Panc1 (cell line): ENCODE measurements around the gene CAMKMT. TPM values are rescaled to one million over a fixed set of nuclear protein-coding genes. Genes with fewer than 3 reads are reported as not detected.

Source experiments
- ATAC-seq: fragments of 200-7000 bp; cut with Tn5 transposase; 2 replicates; pipeline ENCODE4 v1.9.1; 2020; ENCODE audit warnings: mild to moderate bottlenecking, moderate library complexity
- BruUV-seq: library from RNA; stranded (reverse); fragments of 400-500 nt; replicated peaks from 2 replicates; lab custom pipeline; 2021; lab: Mats Ljungman, UMichigan
- CTCF ChIA-PET: fragments of 300-600 bp; sonication (Branson Sonifier 250); formaldehyde crosslinking; loops from one replicate; lab custom pipeline; 2022; ENCODE audit warnings: antibody characterized with exemption; lab: Charles Lee
- POLR2A ChIA-PET: fragments of 300-600 bp; sonication (Branson Sonifier 250); formaldehyde crosslinking; loops from one replicate; lab custom pipeline; 2022; ENCODE audit warnings: antibody characterized with exemption; lab: Charles Lee
- DNase-seq: peaks from one replicate; pipeline ENCODE4 v3.0.0-alpha.2; 2010; ENCODE audit warnings: low read depth, low spot score
- H3K27ac ChIP-seq: 2 replicates; pipeline ENCODE4 v1.5.1; 2011; ENCODE audit warnings: mild to moderate bottlenecking, low read length, inconsistent platforms
- H3K27me3 ChIP-seq: fragments of 200-500 bp; sonication (Bioruptor generic); 2 replicates; pipeline ENCODE4 v1.6.0; 2014; ENCODE audit warnings: low read length, inconsistent platforms; ENCODE audit not compliant: control insufficient read depth, insufficient read depth
- H3K36me3 ChIP-seq: fragments of 200-500 bp; sonication (Bioruptor generic); 2 replicates; pipeline ENCODE4 v1.5.1; 2014; ENCODE audit warnings: inconsistent platforms, mild to moderate bottlenecking, low read length, moderate library complexity; ENCODE audit not compliant: control insufficient read depth, insufficient read depth
- H3K4me1 ChIP-seq: 2 replicates; pipeline ENCODE4 v1.5.1; 2011; ENCODE audit warnings: inconsistent platforms, mild to moderate bottlenecking, low read length, moderate library complexity; ENCODE audit not compliant: control insufficient read depth, insufficient read depth
- H3K4me3 ChIP-seq, 2 experiments: 2 replicates each; pipeline ENCODE4 v1.5.1; 2011 to 2012; ENCODE audit warnings: low read depth in 2 of 2, low read length in 2 of 2, mild to moderate bottlenecking in 2 of 2, inconsistent platforms in 1 of 2, moderate library complexity in 1 of 2
- H3K9me3 ChIP-seq: fragments of 200-500 bp; sonication (Bioruptor generic); 2 replicates; pipeline ENCODE4 v1.5.1; 2014; ENCODE audit warnings: low read depth, mild to moderate bottlenecking, inconsistent platforms, low read length, moderate library complexity; ENCODE audit not compliant: control insufficient read depth, insufficient read depth
- POLR2AphosphoS5 ChIP-seq: IDR thresholded peaks from 2 replicates; pipeline ENCODE4 v1.6.1; 2012; ENCODE audit warnings: mild to moderate bottlenecking, low read depth, low read length, moderate library complexity
- SIN3A ChIP-seq: IDR thresholded peaks from 2 replicates; pipeline ENCODE4 v1.6.1; 2012; ENCODE audit warnings: low read depth, mild to moderate bottlenecking, low read length, moderate library complexity, borderline replicate concordance; ENCODE audit not compliant: insufficient read depth
- TCF7L2 ChIP-seq: IDR thresholded peaks from 2 replicates; pipeline ENCODE4 v1.6.1; 2011; ENCODE audit warnings: mild to moderate bottlenecking, low read depth, low read length, inconsistent platforms
- in situ Hi-C: cut with HindIII; loops from 2 replicates; pipeline ENCODE4 v1.10.0; 2016; ENCODE audit warnings: low sequenced_read_pairs, low pct_unique_long_range_greater_than_20kb
- intact Hi-C: fragments of 100-400 bp; cut with micrococcal nuclease; formaldehyde crosslinking; loops from one replicate; pipeline ENCODE4 v1.10.0; 2022; ENCODE audit not compliant: unreplicated experiment
- total RNA-seq: library from RNA; stranded (reverse); gene quantifications from one replicate; pipeline ENCODE4 v1.2.1, GENCODE V29; 2021; ENCODE audit not compliant: unreplicated experiment
- TF ChIP-seq, protein P1 (sequence below): fragments of 450-650 bp; IDR thresholded peaks from 2 replicates; pipeline ENCODE4 v1.5.1; 2017; ENCODE audit warnings: mild to moderate bottlenecking
- TF ChIP-seq, protein P2 (sequence below), 2 experiments: IDR thresholded peaks; 2 replicates each; pipeline ENCODE4 v1.6.1; 2011 to 2012; ENCODE audit warnings: low read depth in 2 of 2, control low read depth in 1 of 2, low read length in 1 of 2, mild to moderate bottlenecking in 1 of 2, moderate library complexity in 1 of 2; ENCODE audit not compliant: insufficient read depth in 1 of 2

The CAMKMT gene
- total RNA-seq, 1 experiment from 2014 or later, result 12.6 TPM

- BruUV-seq, result no TSS peak
- H3K4me1 ChIP-seq, result no peaks in the 10 kb centered on the region
- CTCF ChIA-PET, result no interaction called here
- no peaks in the 10 kb centered on the region for H3K9me3 ChIP-seq
- in situ Hi-C loops, result no loop called here
- no peak for ATAC-seq
- no peak for DNase-seq
- no peak overlapping the region for H3K4me3 ChIP-seq
- H3K27ac ChIP-seq, result no peak overlapping the region
- no peaks in the 10 kb centered on the region for H3K36me3 ChIP-seq
- POLR2A ChIA-PET, result no interaction called here
- intact Hi-C loops, result no loop called here
- TF ChIP-seq SIN3A (no peak), POLR2AphosphoS5 (no peak), TCF7L2 (no peak)
- TF ChIP-seq, protein P1, sequence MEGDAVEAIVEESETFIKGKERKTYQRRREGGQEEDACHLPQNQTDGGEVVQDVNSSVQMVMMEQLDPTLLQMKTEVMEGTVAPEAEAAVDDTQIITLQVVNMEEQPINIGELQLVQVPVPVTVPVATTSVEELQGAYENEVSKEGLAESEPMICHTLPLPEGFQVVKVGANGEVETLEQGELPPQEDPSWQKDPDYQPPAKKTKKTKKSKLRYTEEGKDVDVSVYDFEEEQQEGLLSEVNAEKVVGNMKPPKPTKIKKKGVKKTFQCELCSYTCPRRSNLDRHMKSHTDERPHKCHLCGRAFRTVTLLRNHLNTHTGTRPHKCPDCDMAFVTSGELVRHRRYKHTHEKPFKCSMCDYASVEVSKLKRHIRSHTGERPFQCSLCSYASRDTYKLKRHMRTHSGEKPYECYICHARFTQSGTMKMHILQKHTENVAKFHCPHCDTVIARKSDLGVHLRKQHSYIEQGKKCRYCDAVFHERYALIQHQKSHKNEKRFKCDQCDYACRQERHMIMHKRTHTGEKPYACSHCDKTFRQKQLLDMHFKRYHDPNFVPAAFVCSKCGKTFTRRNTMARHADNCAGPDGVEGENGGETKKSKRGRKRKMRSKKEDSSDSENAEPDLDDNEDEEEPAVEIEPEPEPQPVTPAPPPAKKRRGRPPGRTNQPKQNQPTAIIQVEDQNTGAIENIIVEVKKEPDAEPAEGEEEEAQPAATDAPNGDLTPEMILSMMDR, result no peak
- TF ChIP-seq, protein P2, sequence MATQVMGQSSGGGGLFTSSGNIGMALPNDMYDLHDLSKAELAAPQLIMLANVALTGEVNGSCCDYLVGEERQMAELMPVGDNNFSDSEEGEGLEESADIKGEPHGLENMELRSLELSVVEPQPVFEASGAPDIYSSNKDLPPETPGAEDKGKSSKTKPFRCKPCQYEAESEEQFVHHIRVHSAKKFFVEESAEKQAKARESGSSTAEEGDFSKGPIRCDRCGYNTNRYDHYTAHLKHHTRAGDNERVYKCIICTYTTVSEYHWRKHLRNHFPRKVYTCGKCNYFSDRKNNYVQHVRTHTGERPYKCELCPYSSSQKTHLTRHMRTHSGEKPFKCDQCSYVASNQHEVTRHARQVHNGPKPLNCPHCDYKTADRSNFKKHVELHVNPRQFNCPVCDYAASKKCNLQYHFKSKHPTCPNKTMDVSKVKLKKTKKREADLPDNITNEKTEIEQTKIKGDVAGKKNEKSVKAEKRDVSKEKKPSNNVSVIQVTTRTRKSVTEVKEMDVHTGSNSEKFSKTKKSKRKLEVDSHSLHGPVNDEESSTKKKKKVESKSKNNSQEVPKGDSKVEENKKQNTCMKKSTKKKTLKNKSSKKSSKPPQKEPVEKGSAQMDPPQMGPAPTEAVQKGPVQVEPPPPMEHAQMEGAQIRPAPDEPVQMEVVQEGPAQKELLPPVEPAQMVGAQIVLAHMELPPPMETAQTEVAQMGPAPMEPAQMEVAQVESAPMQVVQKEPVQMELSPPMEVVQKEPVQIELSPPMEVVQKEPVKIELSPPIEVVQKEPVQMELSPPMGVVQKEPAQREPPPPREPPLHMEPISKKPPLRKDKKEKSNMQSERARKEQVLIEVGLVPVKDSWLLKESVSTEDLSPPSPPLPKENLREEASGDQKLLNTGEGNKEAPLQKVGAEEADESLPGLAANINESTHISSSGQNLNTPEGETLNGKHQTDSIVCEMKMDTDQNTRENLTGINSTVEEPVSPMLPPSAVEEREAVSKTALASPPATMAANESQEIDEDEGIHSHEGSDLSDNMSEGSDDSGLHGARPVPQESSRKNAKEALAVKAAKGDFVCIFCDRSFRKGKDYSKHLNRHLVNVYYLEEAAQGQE (IDR thresholded peaks at IDR 0.05; ENCODE audit: insufficient read depth in 1 of 2, low read depth in 2 of 2, low read length in 1 of 2), result no peak
- no peaks in the 10 kb centered on the region for H3K27me3 ChIP-seq
Observed at GRCh38 chr2:44570271-44570670, 208.5 kb downstream of the CAMKMT start.

GRCh38 chr2:44570777-44571176 lies 209.0 kb downstream of the CAMKMT start:
- H3K27ac ChIP-seq, result no peak overlapping the region
- DNase-seq (no peak), ATAC-seq (no peak)
- intact Hi-C loops (no loop called here), in situ Hi-C loops (no loop called here)
- TF ChIP-seq, protein P1, result no peak
- TF ChIP-seq, protein P2 (IDR thresholded peaks at IDR 0.05; ENCODE audit: insufficient read depth in 1 of 2, low read depth in 2 of 2, low read length in 1 of 2), result no peak
- no peak for TF ChIP-seq TCF7L2
- no peak for TF ChIP-seq POLR2AphosphoS5
- no peak for TF ChIP-seq SIN3A
- POLR2A ChIA-PET, result no interaction called here
- CTCF ChIA-PET, result no interaction called here
- BruUV-seq, result no TSS peak
- no peaks in the 10 kb centered on the region for H3K4me1 ChIP-seq
- no peaks in the 10 kb centered on the region for H3K36me3 ChIP-seq
- H3K9me3 ChIP-seq, result no peaks in the 10 kb centered on the region
- H3K4me3 ChIP-seq, result no peak overlapping the region
- H3K27me3 ChIP-seq, result no peaks in the 10 kb centered on the region
